Measurements from ENCODE around the gene HHIPL2.

HHIPL2 gene

DNA sequence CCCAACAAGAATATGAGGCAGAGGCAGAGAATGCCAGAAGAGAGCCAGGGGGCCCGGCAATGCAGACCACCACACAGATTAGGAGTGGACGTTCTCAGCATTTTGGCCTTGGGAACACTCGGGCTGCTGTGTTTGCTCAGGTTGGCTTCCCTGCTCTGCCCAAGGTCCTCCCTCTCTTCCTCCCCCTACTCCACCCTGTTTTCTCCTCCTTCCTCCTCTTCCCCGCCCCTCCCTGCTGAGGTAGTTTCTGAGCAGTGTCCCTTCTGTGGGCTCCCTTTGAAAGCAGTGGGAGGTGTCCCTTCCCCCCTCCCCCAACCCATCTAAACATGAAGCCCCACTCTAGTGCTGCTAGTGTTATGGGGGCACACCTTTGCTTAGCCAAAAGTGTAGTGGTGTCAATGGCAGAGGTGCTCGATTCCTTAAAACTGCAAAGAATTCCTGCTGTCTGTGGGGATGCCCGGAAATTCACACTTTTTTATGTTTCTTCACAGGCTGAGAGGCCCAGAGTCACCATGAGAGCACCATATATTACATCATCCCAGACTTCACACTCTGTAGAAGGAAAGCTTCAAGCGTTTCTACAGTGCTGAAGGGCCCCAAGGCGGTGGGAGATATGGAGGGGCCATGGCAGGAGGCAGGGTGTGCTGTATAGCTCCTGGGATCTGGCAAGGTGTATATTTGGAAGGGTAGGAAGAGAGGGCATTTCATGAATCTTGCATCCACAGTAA, at the start of gene HHIPL2:
Gene HHIPL2, minus strand, starts transcription at position 161 of the 728 bp plus-strand sequence. Its CDS starts 60 bp downstream, at position 101.
- TF ChIP-seq CTCF (IDR thresholded peaks at IDR 0.05; ENCODE audit: extremely low read depth, insufficient read depth, missing control alignments), result no peak
- in situ Hi-C loops (cut with MboI; ENCODE audit: low pct_unique_long_range_greater_than_20kb, low sequenced_read_pairs, unreplicated experiment), result no loop called here
- DNase-seq (ENCODE audit: low spot score), result no peak

- TF ChIP-seq CTCF (IDR thresholded peaks at IDR 0.05; ENCODE audit: extremely low read depth, insufficient read depth, missing control alignments), result no peak
- DNase-seq (ENCODE audit: low spot score), result no peak
- in situ Hi-C loops (cut with MboI; ENCODE audit: low pct_unique_long_range_greater_than_20kb, low sequenced_read_pairs, unreplicated experiment), result no loop called here
Measured at GRCh38 chr1:222596696-222597095, 48.8 kb upstream of the HHIPL2 start.

GRCh38 chr1:222594789-222595188, 46.9 kb upstream of the HHIPL2 start:
- TF ChIP-seq CTCF (IDR thresholded peaks at IDR 0.05; ENCODE audit: extremely low read depth, insufficient read depth, missing control alignments), result no peak
- in situ Hi-C loops (cut with MboI; ENCODE audit: low pct_unique_long_range_greater_than_20kb, low sequenced_read_pairs, unreplicated experiment), result no loop called here
- no peak for DNase-seq (ENCODE audit: low spot score)

GRCh38 chr1:222592171-222592570, 44.3 kb upstream of the HHIPL2 start:
- no peak for DNase-seq (ENCODE audit: low spot score)
- in situ Hi-C loops (cut with MboI; ENCODE audit: low pct_unique_long_range_greater_than_20kb, low sequenced_read_pairs, unreplicated experiment), result no loop called here
- no peak for TF ChIP-seq CTCF (IDR thresholded peaks at IDR 0.05; ENCODE audit: extremely low read depth, insufficient read depth, missing control alignments)

DNA sequence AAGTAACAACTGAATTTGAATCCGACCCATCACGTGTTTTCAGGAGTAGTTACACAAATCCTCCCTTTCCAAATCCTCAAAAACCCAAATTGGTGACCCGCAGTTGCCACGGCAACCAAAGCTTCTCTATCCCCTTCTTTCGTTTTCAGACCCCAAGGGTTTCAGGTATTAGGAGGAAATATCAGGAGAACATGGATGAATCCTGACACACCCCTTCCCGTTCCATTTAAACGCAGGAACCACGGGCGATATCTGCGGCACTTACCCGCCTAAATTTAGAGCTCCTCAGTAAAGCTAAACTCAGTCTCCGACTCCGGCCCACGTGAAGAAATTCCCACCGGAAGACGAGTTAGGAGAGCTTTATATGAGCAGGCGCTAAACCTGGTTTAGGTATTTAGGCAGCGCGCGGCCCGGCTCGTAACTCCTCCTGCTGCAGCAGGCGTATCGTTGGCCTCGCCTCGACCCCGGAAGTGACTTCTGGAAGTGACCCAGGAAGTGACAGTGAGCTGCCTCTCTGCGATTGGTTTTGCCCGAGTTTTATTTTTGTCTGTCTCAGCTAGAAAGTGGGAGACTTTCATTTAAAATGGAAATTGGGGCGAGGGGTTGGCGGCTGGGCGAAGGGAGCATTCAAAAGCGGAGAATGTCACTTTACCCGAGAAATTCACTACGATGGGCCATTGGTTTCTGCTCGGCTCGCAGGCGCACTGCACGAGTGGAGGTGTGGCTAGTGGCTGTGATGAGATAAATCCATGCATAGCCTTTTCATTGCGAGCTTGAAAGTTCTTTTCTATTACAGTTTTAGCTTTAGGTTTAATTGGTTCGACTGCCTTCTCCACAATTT, 41.8 kb upstream of the HHIPL2 start, which contains the start of gene TAF1A:
Gene TAF1A, minus strand, starts transcription at position 472 of the 841 bp plus-strand sequence.
- in situ Hi-C loops (cut with MboI; ENCODE audit: low pct_unique_long_range_greater_than_20kb, low sequenced_read_pairs, unreplicated experiment), result no loop called here
- no peak for TF ChIP-seq CTCF (IDR thresholded peaks at IDR 0.05; ENCODE audit: extremely low read depth, insufficient read depth, missing control alignments)
- DNase-seq (ENCODE audit: low spot score), result peak; percentile 80

DNA sequence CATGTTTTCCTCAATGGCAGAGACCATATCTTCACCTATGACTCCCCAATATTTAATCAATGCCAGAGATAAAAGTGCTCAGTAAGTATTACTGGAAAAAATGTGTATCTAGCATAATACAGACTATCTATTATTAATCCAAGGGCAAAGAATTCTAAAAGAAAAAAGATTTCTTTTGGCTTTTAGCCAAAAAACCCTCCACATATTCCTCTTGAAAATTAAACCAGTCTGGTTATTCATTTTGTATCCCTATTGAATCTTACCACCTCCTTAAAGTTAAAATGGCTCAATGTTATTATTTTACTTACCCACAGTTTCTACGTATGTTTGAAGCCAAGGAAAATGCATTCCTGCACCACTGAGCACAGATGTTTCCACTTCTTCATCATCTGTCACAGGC, 40.2 kb upstream of the HHIPL2 start:
- no peak for TF ChIP-seq CTCF (IDR thresholded peaks at IDR 0.05; ENCODE audit: extremely low read depth, insufficient read depth, missing control alignments)
- no peak for DNase-seq (ENCODE audit: low spot score)
- in situ Hi-C loops (cut with MboI; ENCODE audit: low pct_unique_long_range_greater_than_20kb, low sequenced_read_pairs, unreplicated experiment), result no loop called here

All from GM13977 (cell line).